Left ventricle myocardium inferior (tissue), 1 donor: ENCODE data around the gene DNAH12. TPM values are rescaled to one million over a fixed set of nuclear protein-coding genes. Genes with fewer than 3 reads are reported as not detected.

ENCODE experiments used
- DNase-seq: peaks from one replicate; pipeline ENCODE4 v3.0.0-alpha.2; 2020
- H3K27ac ChIP-seq: fragments of 200-600 bp; replicated peaks from 2 replicates; pipeline ENCODE4 v1.8.0; 2021
- H3K27me3 ChIP-seq: fragments of 200-600 bp; 2 replicates; pipeline ENCODE4 v1.8.0; 2021; ENCODE audit warnings: low read depth
- H3K36me3 ChIP-seq: fragments of 200-600 bp; 2 replicates; pipeline ENCODE4 v1.8.0; 2021
- H3K4me1 ChIP-seq: fragments of 200-600 bp; 2 replicates; pipeline ENCODE4 v1.8.0; 2021
- H3K4me3 ChIP-seq: fragments of 200-600 bp; 2 replicates; pipeline ENCODE4 v1.8.0; 2021; ENCODE audit warnings: mild to moderate bottlenecking, moderate library complexity
- H3K9me3 ChIP-seq: fragments of 200-600 bp; replicated peaks from 2 replicates; pipeline ENCODE4 v1.8.0; 2021
- intact Hi-C: fragments of 100-400 bp; cut with micrococcal nuclease; formaldehyde crosslinking; loops from one replicate; pipeline ENCODE4 v1.11.0; 2022
- long read RNA-seq: library from polyadenylated mRNA; unstranded; transcript quantifications from one replicate; pipeline ENCODE4 v2.0.0, GENCODE V29; 2021
- total RNA-seq: library from RNA; stranded (reverse); fragmentation: NEBNext Ultra II Directional; extraction: Animal tissue kit (Norgen Biotek cat#: 25700); gene quantifications from one replicate; pipeline ENCODE4 v1.2.1, GENCODE V29; 2021
- TF ChIP-seq, protein P1 (sequence below): fragments of 200-600 bp; IDR thresholded peaks from 2 replicates; pipeline ENCODE4 v1.8.0; 2021; ENCODE audit warnings: antibody characterized with exemption, mild to moderate bottlenecking, borderline replicate concordance
- donor health status: DM: no; HTN: yes; CAD: no; lungs with severe emphysema.

Gene DNAH12, protein sequence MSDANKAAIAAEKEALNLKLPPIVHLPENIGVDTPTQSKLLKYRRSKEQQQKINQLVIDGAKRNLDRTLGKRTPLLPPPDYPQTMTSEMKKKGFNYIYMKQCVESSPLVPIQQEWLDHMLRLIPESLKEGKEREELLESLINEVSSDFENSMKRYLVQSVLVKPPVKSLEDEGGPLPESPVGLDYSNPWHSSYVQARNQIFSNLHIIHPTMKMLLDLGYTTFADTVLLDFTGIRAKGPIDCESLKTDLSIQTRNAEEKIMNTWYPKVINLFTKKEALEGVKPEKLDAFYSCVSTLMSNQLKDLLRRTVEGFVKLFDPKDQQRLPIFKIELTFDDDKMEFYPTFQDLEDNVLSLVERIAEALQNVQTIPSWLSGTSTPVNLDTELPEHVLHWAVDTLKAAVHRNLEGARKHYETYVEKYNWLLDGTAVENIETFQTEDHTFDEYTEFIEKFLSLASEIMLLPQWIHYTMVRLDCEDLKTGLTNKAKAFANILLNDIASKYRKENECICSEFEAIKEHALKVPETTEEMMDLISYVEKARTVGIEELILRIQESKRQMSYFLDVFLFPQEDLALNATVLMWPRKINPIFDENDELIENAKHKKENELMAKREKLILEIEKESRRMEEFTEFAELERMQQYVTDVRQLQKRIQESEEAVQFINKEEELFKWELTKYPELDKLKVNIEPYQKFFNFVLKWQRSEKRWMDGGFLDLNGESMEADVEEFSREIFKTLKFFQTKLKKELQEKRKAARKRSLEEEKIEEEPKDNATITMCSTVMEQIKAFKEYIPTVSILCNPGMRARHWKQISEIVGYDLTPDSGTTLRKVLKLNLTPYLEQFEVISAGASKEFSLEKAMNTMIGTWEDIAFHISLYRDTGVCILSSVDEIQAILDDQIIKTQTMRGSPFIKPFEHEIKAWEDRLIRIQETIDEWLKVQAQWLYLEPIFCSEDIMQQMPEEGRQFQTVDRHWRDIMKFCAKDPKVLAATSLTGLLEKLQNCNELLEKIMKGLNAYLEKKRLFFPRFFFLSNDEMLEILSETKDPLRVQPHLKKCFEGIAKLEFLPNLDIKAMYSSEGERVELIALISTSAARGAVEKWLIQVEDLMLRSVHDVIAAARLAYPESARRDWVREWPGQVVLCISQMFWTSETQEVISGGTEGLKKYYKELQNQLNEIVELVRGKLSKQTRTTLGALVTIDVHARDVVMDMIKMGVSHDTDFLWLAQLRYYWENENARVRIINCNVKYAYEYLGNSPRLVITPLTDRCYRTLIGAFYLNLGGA (N-terminal part only)
- 0.16 TPM for total RNA-seq
- long read RNA-seq, result 0 reads

DNA sequence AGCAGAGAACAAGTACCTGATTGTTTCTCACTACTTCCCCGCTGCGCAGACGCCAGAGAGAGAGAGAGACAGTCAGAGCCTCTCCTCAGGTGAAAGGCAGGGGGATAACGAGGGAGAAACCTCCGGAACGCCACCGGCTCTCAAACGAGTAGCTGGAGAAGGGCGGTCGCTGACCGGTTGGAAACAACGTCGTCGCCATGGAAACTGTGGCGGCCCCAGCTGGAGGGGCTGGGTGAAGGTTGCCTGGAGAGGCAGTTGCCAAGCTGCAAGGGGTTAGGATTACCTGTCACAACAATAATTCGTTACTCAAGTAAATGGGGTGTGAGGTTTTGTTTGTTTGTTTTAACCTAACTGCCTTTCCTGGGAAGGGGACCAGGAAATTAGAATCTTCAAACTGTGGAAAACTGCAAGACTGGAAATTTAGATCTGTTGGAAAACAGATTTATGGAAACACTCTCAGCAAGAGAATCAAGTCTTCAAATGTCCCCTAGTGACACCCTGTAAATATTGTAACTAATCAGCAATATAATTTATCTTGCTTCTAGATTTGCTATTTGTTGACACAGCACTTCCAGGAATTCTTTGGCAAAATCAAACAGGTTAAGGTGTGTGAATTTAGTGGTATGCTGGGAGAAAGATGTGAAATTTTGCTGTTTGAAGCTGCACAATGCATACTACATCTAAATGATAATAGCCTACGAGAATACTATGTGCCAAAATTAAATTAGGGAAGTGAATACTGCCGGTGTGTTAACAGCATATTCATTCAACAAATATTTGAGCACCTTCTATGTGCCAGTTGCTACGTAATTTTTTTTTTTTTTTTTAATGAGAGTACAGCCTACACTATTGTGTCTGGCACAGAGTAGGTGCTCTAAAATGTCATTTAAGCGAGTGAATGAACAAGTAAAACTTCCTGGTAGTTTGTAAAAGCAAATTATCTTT, at the start of gene DNAH12:
Gene DNAH12 (minus strand): TSS at position 164 of the 945 bp plus-strand sequence. CDS start 1,474 bp downstream, outside the sequence.
- no peak for DNase-seq
- Histone ChIP-seq H3K27ac (no peak within 1 kb of the TSS), H3K4me3 (peak within 1 kb of the TSS; percentile 41)

DNA sequence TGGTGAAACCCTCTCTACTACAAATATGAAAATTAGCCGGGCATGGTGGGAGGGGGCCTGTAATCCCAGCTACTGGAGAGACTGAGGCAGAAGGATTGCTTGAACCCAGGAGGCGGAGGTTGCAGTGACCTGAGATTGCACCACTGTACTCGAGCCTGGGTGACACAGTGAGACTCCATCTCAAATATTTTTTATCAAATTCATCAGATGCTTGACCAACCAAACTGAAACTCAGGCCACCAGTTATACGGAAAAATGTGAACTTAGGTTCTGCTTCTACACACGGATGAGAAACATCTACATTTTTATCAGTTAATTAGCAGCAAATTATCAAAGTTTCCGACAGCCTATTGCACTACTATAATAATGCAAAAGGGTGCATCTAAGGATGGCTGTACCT, 48.2 kb upstream of the DNAH12 start:
- Histone ChIP-seq H3K9me3 (no peaks in the 10 kb centered on the region), H3K4me3 (no peak overlapping the region), H3K36me3 (no peaks in the 10 kb centered on the region), H3K27me3 (no peaks in the 10 kb centered on the region), H3K4me1 (peaks cover 68% of the 10 kb centered on the region), H3K27ac (no peak overlapping the region)
- no peak for DNase-seq
- intact Hi-C loops, result no loop called here
- TF ChIP-seq, protein P1, sequence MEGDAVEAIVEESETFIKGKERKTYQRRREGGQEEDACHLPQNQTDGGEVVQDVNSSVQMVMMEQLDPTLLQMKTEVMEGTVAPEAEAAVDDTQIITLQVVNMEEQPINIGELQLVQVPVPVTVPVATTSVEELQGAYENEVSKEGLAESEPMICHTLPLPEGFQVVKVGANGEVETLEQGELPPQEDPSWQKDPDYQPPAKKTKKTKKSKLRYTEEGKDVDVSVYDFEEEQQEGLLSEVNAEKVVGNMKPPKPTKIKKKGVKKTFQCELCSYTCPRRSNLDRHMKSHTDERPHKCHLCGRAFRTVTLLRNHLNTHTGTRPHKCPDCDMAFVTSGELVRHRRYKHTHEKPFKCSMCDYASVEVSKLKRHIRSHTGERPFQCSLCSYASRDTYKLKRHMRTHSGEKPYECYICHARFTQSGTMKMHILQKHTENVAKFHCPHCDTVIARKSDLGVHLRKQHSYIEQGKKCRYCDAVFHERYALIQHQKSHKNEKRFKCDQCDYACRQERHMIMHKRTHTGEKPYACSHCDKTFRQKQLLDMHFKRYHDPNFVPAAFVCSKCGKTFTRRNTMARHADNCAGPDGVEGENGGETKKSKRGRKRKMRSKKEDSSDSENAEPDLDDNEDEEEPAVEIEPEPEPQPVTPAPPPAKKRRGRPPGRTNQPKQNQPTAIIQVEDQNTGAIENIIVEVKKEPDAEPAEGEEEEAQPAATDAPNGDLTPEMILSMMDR, result no peak

More for the DNA sequence above, at the start of gene DNAH12:
- TF ChIP-seq, protein P1, result no peak
- intact Hi-C loops, result no loop called here
- Histone ChIP-seq H3K9me3 (no peaks in the 10 kb centered on the region), H3K4me1 (peaks cover 23% of the 10 kb centered on the region), H3K36me3 (peaks cover under 1% of the 10 kb centered on the region), H3K27me3 (no peaks in the 10 kb centered on the region)

DNA sequence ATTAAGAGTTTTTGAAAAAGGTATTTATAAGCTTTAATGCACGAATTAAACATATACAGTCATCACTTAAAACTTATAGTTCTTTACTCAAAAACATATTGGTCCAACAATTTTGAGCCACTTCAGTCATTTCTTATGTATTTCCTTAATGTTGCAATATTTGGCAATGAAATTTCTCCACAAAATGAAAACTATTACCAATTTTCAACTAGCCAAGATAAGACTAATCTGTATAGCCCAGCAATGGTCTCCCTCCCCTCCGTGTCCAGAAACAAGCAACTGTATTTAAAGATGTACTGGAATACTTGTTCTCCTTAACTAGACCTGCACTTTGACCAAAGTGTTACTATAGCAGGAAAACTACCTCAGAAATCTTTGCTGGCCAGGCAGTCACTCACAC, 43.8 kb upstream of the DNAH12 start:
- Histone ChIP-seq H3K4me3 (no peak overlapping the region), H3K9me3 (no peaks in the 10 kb centered on the region), H3K27ac (no peak overlapping the region), H3K36me3 (peaks cover 9% of the 10 kb centered on the region), H3K4me1 (peaks cover 71% of the 10 kb centered on the region), H3K27me3 (no peaks in the 10 kb centered on the region)
- intact Hi-C loops, result no loop called here
- TF ChIP-seq, protein P1, result no peak
- DNase-seq, result no peak

DNA sequence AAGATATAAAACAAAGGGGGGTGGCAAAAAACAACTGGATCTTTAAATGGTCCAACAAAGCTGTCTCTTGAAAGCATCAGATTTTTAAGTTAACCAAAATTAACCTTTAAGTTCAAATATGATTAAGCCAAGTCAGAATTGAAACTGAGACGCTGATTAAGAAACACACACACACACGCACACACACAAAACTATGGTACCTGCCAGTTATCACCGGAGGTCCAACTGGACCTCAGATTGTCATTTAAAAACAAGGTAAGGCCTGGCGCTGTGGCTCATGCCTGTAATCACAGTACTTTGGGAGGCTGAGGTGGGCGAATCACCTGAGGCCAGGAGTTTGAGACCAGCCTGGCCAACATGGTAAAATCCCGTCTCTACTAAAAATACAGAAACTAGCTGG, 42.6 kb upstream of the DNAH12 start:
- H3K4me3 ChIP-seq, result no peak overlapping the region
- H3K27me3 ChIP-seq, result no peaks in the 10 kb centered on the region
- H3K4me1 ChIP-seq, result peaks cover 63% of the 10 kb centered on the region
- intact Hi-C loops, result no loop called here
- peaks cover 18% of the 10 kb centered on the region for H3K36me3 ChIP-seq
- TF ChIP-seq, protein P1, result no peak
- H3K9me3 ChIP-seq, result no peaks in the 10 kb centered on the region
- no peak for DNase-seq
- H3K27ac ChIP-seq, result no peak overlapping the region
